Brain microvascular endothelial cell (primary cell): ENCODE data around the gene PTPRD.

Experiments
- DNase-seq: peaks from one replicate; pipeline ENCODE4 v3.0.0-alpha.2; 2020
- H3K27ac ChIP-seq: fragments of 250-450 bp; sonication (Bioruptor Pico); 2 replicates; pipeline ENCODE4 v1.5.1; 2020; ENCODE audit warnings: mild to moderate bottlenecking, moderate library complexity
- H3K27me3 ChIP-seq: fragments of 250-450 bp; sonication (Bioruptor Pico); replicated peaks from 2 replicates; pipeline ENCODE4 v1.5.1; 2020; ENCODE audit warnings: mild to moderate bottlenecking
- H3K36me3 ChIP-seq: fragments of 250-450 bp; sonication (Bioruptor Pico); replicated peaks from 2 replicates; pipeline ENCODE4 v1.5.1; 2020; ENCODE audit warnings: mild to moderate bottlenecking
- H3K4me3 ChIP-seq: 2 replicates; pipeline ENCODE4 v1.5.1; 2011; ENCODE audit warnings: low read depth, mild to moderate bottlenecking, control low read depth, low read length, moderate library complexity
- CTCF ChIP-seq: IDR thresholded peaks from 2 replicates; pipeline ENCODE4 v1.5.1; 2011; ENCODE audit warnings: low read depth, mild to moderate bottlenecking, moderate library complexity, low read length, control low read depth, inconsistent platforms; ENCODE audit errors: missing control alignments
- in situ Hi-C: cut with HindIII; loops from 2 replicates; pipeline ENCODE4 v1.10.0; 2017; ENCODE audit warnings: low sequenced_read_pairs, low pct_ligation_motif_present

The PTPRD gene

GRCh38 chr9:8309258-8309657, 2303.5 kb downstream of the PTPRD start:
- no peak for DNase-seq
- Histone ChIP-seq H3K27me3 (no peaks in the 10 kb centered on the region), H3K4me3 (no peak overlapping the region), H3K36me3 (no peaks in the 10 kb centered on the region), H3K27ac (no peak overlapping the region)
- in situ Hi-C loops: no loop called here
- no peak for TF ChIP-seq CTCF

DNA sequence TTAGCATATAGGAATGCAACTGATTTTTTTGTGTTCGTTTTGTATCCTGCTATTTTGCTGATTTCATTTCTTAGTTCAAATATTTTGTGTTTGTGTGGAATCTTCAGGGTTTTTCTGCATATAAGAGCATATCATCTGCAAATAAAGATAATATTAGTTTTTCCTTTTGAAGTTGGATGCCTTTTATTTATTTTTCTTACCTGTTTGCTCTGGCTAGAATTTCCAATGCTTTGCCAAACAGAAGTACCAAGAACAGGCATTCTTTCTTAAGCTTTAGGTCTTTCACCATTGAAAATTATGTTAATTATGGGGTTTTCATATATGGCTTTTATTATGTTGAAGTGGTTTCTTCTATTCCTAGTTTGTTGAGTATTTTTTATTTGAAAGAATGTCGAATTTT, 2308.1 kb downstream of the PTPRD start:
- DNase-seq: no peak
- Histone ChIP-seq H3K27me3 (no peaks in the 10 kb centered on the region), H3K4me3 (no peak overlapping the region), H3K27ac (no peak overlapping the region), H3K36me3 (no peaks in the 10 kb centered on the region)
- in situ Hi-C loops: no loop called here
- no peak for TF ChIP-seq CTCF

GRCh38 chr9:8301296-8301695, 2311.5 kb downstream of the PTPRD start:
- DNase-seq: no peak
- in situ Hi-C loops: no loop called here
- H3K4me3 ChIP-seq: no peak overlapping the region
- no peaks in the 10 kb centered on the region for H3K36me3 ChIP-seq
- H3K27ac ChIP-seq: no peak overlapping the region
- TF ChIP-seq CTCF: no peak
- H3K27me3 ChIP-seq: no peaks in the 10 kb centered on the region

DNA sequence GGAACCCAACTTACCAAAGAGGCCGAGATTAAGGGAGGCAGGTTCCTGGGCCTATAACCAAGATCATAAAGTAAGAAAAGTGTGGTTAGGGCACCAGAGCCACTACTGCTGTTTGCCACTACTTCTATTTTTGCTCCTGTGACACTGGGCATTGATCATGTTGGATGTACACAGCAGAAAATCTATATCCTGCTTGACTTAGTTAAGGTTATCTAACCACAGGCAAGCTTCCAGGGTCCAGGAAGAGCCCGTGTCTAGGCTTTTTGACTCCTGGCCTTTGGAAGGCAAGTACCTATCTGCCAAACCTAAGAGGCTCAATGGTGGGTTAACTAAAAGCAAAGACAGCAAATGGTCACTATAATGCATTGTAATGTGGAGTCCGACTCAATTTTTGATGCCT, 2315.8 kb downstream of the PTPRD start:
- no peak for DNase-seq
- H3K4me3 ChIP-seq: no peak overlapping the region
- H3K36me3 ChIP-seq: no peaks in the 10 kb centered on the region
- no peak for TF ChIP-seq CTCF
- no peaks in the 10 kb centered on the region for H3K27me3 ChIP-seq
- H3K27ac ChIP-seq: no peak overlapping the region
- in situ Hi-C loops: no loop called here

- no peak for TF ChIP-seq CTCF
- H3K36me3 ChIP-seq: no peaks in the 10 kb centered on the region
- no peak overlapping the region for H3K4me3 ChIP-seq
- no peaks in the 10 kb centered on the region for H3K27me3 ChIP-seq
- no peak for DNase-seq
- H3K27ac ChIP-seq: no peak overlapping the region
- in situ Hi-C loops: no loop called here
Measured at GRCh38 chr9:8292657-8293056, 2320.1 kb downstream of the PTPRD start.

DNA sequence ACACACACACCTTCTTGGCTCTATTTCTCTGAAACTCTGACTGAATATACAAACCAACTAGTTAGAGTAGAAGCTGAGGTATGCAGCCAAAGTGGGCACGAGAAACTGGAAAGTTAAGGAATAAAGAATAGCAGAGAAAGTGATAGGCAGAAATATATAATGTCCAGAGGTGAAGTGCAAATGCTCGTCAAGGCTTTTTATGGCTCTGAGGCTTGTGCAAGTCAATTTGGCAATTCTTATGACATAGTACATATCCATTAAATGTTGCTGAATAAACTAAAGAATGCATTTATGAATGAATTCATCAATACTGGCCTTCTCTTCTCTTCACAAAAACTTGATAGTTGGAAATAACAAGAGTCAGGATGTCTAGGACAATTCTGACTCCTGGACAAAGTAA, 2323.1 kb downstream of the PTPRD start:
- in situ Hi-C loops: no loop called here
- Histone ChIP-seq H3K27me3 (no peaks in the 10 kb centered on the region), H3K27ac (no peak overlapping the region), H3K36me3 (no peaks in the 10 kb centered on the region), H3K4me3 (no peak overlapping the region)
- TF ChIP-seq CTCF: no peak
- DNase-seq: no peak
